ENCODE data around the gene TCF4. TPM values are rescaled to one million over a fixed set of nuclear protein-coding genes. Genes with fewer than 3 reads are reported as not detected.

TCF4 gene
- polyA plus RNA-seq, 1 experiment: 47.3 TPM

- Histone ChIP-seq H3K27me3 (ENCODE audit: control insufficient read depth, insufficient read depth, low read length) (no peaks in the 10 kb centered on the region), H3K4me3 (ENCODE audit: low read depth, low read length) (no peak overlapping the region), H3K27ac (ENCODE audit: low read depth, low read length) (no peak overlapping the region), H3K9me3 (ENCODE audit: control insufficient read depth, insufficient read depth, low read length) (no peaks in the 10 kb centered on the region)
- no peak for DNase-seq (ENCODE audit: low read depth, low spot score)
- ChIA-PET CTCF (interaction anchor here (2.5 kb wide), 1 partner anchor 13 kb away, joined by 11 read pairs; no protein-coding TSS in a partner anchor), POLR2A (no interaction called here)
- TF ChIP-seq CTCF (IDR thresholded peaks at IDR 0.05; ENCODE audit: low read depth, low read length): no peak
Measured at GRCh38 chr18:55427951-55428350, 160.0 kb downstream of the TCF4 start.

- CTCF ChIA-PET: interaction anchor here (0.6 to 3.8 kb wide), 3 partner anchors 11 to 1150 kb away, joined by 3 to 36 read pairs (median 4); no protein-coding TSS in a partner anchor
- H3K9me3 ChIP-seq (ENCODE audit: control insufficient read depth, insufficient read depth, low read length): no peaks in the 10 kb centered on the region
- no peak for TF ChIP-seq CTCF (IDR thresholded peaks at IDR 0.05; ENCODE audit: low read depth, low read length)
- H3K27ac ChIP-seq (ENCODE audit: low read depth, low read length): no peak overlapping the region
- POLR2A ChIA-PET: no interaction called here
- no peak for DNase-seq (ENCODE audit: low read depth, low spot score)
- H3K27me3 ChIP-seq (ENCODE audit: control insufficient read depth, insufficient read depth, low read length): no peaks in the 10 kb centered on the region
- no peak overlapping the region for H3K4me3 ChIP-seq (ENCODE audit: low read depth, low read length)
Measured at GRCh38 chr18:55425698-55426097, 162.3 kb downstream of the TCF4 start.

DNA sequence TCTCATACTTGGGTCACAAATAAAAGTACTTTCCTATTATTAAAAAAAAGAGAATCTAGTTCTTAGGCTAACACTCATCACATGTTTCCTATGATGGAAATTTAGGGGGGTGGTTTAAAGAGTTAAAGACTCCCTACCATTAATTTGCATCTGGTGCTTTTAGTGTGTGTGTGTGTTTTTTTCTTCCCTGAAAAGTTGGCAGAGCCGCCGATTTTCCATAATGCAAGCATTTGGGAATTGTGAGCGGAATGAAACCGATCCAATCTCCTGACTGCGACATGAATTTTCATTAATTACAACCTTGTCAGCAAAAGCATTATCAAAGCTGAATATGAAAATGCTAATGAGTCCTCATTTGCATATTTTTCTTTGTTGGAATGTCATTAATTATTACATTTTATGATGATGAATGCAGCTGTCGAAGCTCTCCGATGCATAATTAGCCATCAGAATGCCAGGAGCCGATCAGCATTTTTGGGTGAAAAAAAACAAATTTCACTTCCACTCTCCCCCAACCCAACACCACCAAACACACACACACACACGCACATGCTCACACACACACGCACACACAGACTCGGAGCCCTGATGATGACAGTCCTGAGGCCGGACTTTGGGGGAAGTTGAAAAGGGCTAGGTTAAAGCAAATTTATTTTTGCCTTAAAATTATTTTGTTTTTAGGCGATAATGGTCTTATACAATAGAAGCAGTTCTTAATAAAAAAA, 165.4 kb downstream of the TCF4 start:
- Histone ChIP-seq H3K4me3 (ENCODE audit: low read depth, low read length) (peak overlapping the region; percentile 45), H3K27ac (ENCODE audit: low read depth, low read length) (no peak overlapping the region), H3K9me3 (ENCODE audit: control insufficient read depth, insufficient read depth, low read length) (no peaks in the 10 kb centered on the region), H3K27me3 (ENCODE audit: control insufficient read depth, insufficient read depth, low read length) (no peaks in the 10 kb centered on the region)
- DNase-seq (ENCODE audit: low read depth, low spot score): no peak
- ChIA-PET POLR2A (no interaction called here), CTCF (interaction anchor here (0.8 to 3.8 kb wide), 2 partner anchors 7 to 188 kb away, joined by 3 to 36 read pairs; no protein-coding TSS in a partner anchor)
- no peak for TF ChIP-seq CTCF (IDR thresholded peaks at IDR 0.05; ENCODE audit: low read depth, low read length)

GRCh38 chr18:55421615-55422419, 166.2 kb downstream of the TCF4 start:
- no peaks in the 10 kb centered on the region for H3K9me3 ChIP-seq (ENCODE audit: control insufficient read depth, insufficient read depth, low read length)
- POLR2A ChIA-PET: no interaction called here
- TF ChIP-seq CTCF (IDR thresholded peaks at IDR 0.05; ENCODE audit: low read depth, low read length): no peak
- no peak for DNase-seq (ENCODE audit: low read depth, low spot score)
- CTCF ChIA-PET: no interaction called here
- no peaks in the 10 kb centered on the region for H3K27me3 ChIP-seq (ENCODE audit: control insufficient read depth, insufficient read depth, low read length)
- H3K27ac ChIP-seq (ENCODE audit: low read depth, low read length): no peak overlapping the region
- H3K4me3 ChIP-seq (ENCODE audit: low read depth, low read length): peak overlapping the region; percentile 45

DNA sequence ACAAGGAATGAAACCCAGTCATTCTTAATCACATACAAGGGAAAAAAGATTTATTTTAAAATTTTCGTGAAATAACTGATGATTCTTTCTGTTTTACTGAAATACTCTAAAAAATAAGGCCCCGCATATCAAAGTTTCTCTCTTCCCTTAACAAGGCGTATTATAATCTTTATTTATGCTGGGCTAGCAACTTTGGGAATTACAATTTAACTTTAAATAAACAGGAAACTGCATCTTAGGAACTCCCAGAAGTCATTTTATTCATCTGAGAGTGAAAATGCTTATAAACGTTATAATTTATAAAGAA, 166.7 kb downstream of the TCF4 start:
- ChIA-PET POLR2A (no interaction called here), CTCF (no interaction called here)
- Histone ChIP-seq H3K4me3 (ENCODE audit: low read depth, low read length) (no peak overlapping the region; the same call in 1 of the 2 replicates), H3K27ac (ENCODE audit: low read depth, low read length) (no peak overlapping the region), H3K27me3 (ENCODE audit: control insufficient read depth, insufficient read depth, low read length) (no peaks in the 10 kb centered on the region), H3K9me3 (ENCODE audit: control insufficient read depth, insufficient read depth, low read length) (no peaks in the 10 kb centered on the region)
- no peak for TF ChIP-seq CTCF (IDR thresholded peaks at IDR 0.05; ENCODE audit: low read depth, low read length)
- DNase-seq (ENCODE audit: low read depth, low spot score): no peak

Measured in AG04450 (cell line).